Measurements from ENCODE around the gene PTPRM. TPM values are rescaled to one million over a fixed set of nuclear protein-coding genes. Genes with fewer than 3 reads are reported as not detected.

The PTPRM gene
- total RNA-seq = 100 to 1,000 TPM; 170 to 198 (median 182) TPM

GRCh38 chr18:7566567-7567473 lies at the start of gene PTPRM:
Gene PTPRM, plus strand, starts transcription at chr18:7567316. Its CDS starts 503 bp downstream, at chr18:7567819.
- H3K27ac ChIP-seq = peak within 1 kb of the TSS; percentile 98 to 99 (median 99)
- H3K4me1 ChIP-seq = peaks cover 21 to 35% of the 10 kb centered on the region in 2 donors
- no peaks in the 10 kb centered on the region for H3K27me3 ChIP-seq
- intact Hi-C loops (cut with DNase I) = loop anchor here (5.0 kb wide), 1 partner anchor 295 kb away; no protein-coding TSS in a partner anchor
- TF ChIP-seq POLR2A (IDR thresholded peaks at IDR 0.05) = peak; percentile 90 to 96
- TF ChIP-seq, protein P1, sequence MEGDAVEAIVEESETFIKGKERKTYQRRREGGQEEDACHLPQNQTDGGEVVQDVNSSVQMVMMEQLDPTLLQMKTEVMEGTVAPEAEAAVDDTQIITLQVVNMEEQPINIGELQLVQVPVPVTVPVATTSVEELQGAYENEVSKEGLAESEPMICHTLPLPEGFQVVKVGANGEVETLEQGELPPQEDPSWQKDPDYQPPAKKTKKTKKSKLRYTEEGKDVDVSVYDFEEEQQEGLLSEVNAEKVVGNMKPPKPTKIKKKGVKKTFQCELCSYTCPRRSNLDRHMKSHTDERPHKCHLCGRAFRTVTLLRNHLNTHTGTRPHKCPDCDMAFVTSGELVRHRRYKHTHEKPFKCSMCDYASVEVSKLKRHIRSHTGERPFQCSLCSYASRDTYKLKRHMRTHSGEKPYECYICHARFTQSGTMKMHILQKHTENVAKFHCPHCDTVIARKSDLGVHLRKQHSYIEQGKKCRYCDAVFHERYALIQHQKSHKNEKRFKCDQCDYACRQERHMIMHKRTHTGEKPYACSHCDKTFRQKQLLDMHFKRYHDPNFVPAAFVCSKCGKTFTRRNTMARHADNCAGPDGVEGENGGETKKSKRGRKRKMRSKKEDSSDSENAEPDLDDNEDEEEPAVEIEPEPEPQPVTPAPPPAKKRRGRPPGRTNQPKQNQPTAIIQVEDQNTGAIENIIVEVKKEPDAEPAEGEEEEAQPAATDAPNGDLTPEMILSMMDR (IDR thresholded peaks at IDR 0.05) = peak in 3 of 6 experiments; percentile 82 to 91 (median 86)
- peak within 1 kb of the TSS; percentile 87 to 98 (median 95) for H3K4me3 ChIP-seq (replicated peaks in 1 of 3)
- peak; percentile 88 to 90 for DNase-seq
- H3K9me3 ChIP-seq = no peaks in the 10 kb centered on the region
- H3K36me3 ChIP-seq = no peaks in the 10 kb centered on the region
- 1% methylated on average over 10 to 13 of the region's 139 CpGs for WGBS, 2 donors

- no peak for DNase-seq
- Histone ChIP-seq H3K4me1 (peaks cover 5 to 21% of the 10 kb centered on the region in 2 donors), H3K36me3 (no peaks in the 10 kb centered on the region), H3K27me3 (no peaks in the 10 kb centered on the region), H3K27ac (no peak overlapping the region), H3K4me3 (replicated peaks in 1 of 3) (no peak overlapping the region), H3K9me3 (no peaks in the 10 kb centered on the region)
- 92 to 95% methylated on average over 4 of the region's 4 CpGs for WGBS, 2 donors
- TF ChIP-seq, protein P1 (IDR thresholded peaks at IDR 0.05) = no peak
- no peak for TF ChIP-seq POLR2A (IDR thresholded peaks at IDR 0.05)
- intact Hi-C loops (cut with DNase I) = no loop called here
Measured at GRCh38 chr18:7517852-7518251, 49.3 kb upstream of the PTPRM start.

DNA sequence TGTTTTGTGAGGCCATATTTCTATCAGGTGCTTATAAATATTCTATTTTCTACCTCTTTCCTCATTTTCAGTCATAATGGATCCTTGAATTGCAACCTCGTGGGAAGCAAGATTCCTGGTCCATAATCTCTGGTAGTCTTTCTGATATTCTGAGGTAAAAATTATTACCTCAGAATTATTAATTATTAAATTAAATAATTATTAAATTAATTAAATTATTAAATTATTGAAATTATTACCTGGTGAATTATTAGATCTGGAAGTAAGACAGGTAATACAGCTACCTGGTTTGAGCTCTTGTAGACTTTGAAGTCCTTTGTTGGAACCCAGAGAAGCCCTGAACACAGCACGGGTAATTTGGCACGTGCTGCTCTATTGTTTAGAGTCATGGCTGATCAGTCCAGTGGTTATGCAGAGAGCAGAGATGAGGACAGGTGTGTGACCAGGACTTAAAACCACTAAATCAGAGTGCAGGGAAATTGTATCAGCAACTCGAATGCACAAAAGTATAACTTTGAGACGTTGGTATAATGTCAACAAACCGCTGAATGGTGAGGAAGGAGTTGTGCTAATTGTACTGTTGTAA lies 46.8 kb upstream of the PTPRM start:
- no peaks in the 10 kb centered on the region for H3K36me3 ChIP-seq
- DNase-seq = peak; percentile 65 to 70
- peak overlapping the region; percentile 63 to 83 (median 63) for H3K27ac ChIP-seq
- no peaks in the 10 kb centered on the region for H3K27me3 ChIP-seq
- intact Hi-C loops (cut with DNase I) = no loop called here
- TF ChIP-seq POLR2A (IDR thresholded peaks at IDR 0.05) = no peak
- TF ChIP-seq, protein P1 (IDR thresholded peaks at IDR 0.05) = no peak
- H3K4me1 ChIP-seq = peaks cover 13 to 29% of the 10 kb centered on the region in 2 donors
- H3K4me3 ChIP-seq (replicated peaks in 1 of 3) = no peak overlapping the region
- 37 to 44% methylated on average over 6 of the region's 6 CpGs for WGBS, 2 donors
- H3K9me3 ChIP-seq = no peaks in the 10 kb centered on the region

DNA sequence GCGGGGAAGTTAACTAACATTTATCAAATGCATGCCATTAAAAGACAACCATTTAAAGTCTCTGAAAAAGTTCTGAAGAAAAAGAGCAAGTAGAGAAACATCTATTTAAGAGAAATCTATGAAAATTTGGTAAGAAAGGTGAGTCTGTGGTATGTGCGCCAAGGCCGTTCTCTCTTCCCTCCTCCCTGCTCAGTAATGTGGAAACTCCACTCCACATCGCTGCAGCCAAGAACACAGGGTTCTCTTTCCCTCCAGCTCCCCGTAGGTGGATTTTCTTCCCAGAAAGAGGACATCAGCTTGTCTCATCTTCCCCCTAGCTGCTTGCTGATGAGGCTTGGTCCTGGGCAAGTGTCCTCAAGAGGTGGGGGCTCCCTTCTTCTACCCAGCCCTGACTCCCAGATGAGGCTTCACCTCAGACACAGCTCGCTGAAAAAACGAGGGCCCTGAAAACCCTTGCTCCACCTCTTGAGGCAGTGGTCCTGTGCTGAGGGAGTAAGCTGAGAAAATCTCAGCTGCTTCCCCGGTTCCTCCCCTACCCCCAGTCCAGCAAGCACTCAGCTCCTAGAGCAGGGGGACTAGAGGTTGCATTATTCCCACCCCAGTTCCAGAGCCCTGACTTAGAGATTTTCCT lies 45.8 kb upstream of the PTPRM start:
- intact Hi-C loops (cut with DNase I) = no loop called here

More for the DNA sequence above, 45.8 kb upstream of the PTPRM start:
- no peaks in the 10 kb centered on the region for H3K36me3 ChIP-seq
- no peak for TF ChIP-seq POLR2A (IDR thresholded peaks at IDR 0.05)
- TF ChIP-seq, protein P1 (IDR thresholded peaks at IDR 0.05) = no peak
- H3K27me3 ChIP-seq = no peaks in the 10 kb centered on the region
- no peaks in the 10 kb centered on the region for H3K9me3 ChIP-seq
- no peak overlapping the region for H3K4me3 ChIP-seq (replicated peaks in 1 of 3)
- DNase-seq = peak; percentile 78 to 81
- peak overlapping the region; percentile 63 to 83 (median 63) for H3K27ac ChIP-seq
- peaks cover 13 to 26% of the 10 kb centered on the region in 2 donors for H3K4me1 ChIP-seq
- 27 to 43% methylated on average over 6 to 8 of the region's 8 CpGs for WGBS, 2 donors
